ENCODE results near the gene RPL13. TPM values are rescaled to one million over a fixed set of nuclear protein-coding genes. Genes with fewer than 3 reads are reported as not detected.

RPL13 gene
- total and polyA plus RNA-seq, 2 of the 13 experiments (the other 11 are each of a cell fraction or from before 2014, with no cell fraction given): 2,988 to 4,411 TPM

GRCh38 chr16:89531821-89532526, 28.5 kb upstream of the RPL13 start:
- ATAC-seq: no peak
- POLR2A ChIA-PET: interaction anchor here (1.9 kb wide), 1 partner anchor 14 kb away, joined by 7 read pairs; no protein-coding TSS in a partner anchor
- Histone ChIP-seq H3K27ac (ENCODE audit: extremely low read length, insufficient read depth, low read length) (no peak overlapping the region), H2AFZ (ENCODE audit: low read length) (no peak overlapping the region), H3K4me3 (replicated peaks in 1 of 3; ENCODE audit: insufficient read depth in 1 of 3, low read depth in 2 of 3, low read length in 3 of 3) (no peak overlapping the region), H3K9ac (ENCODE audit: insufficient read depth, low read depth, low read length) (no peak overlapping the region), H3K36me3 (replicated peaks in 1 of 2; ENCODE audit: control insufficient read depth in 1 of 2, insufficient read depth in 2 of 2, low read length in 2 of 2) (peaks cover 55 to 78% of the 10 kb centered on the region in 2 experiments), H3K27me3 (ENCODE audit: control insufficient read depth in 1 of 2, insufficient read depth in 2 of 2, low read length in 2 of 2) (no peaks in the 10 kb centered on the region), H3K9me3 (ENCODE audit: low read length) (no peaks in the 10 kb centered on the region), H3K4me2 (ENCODE audit: low read depth, low read length) (no peak overlapping the region), H4K20me1 (ENCODE audit: insufficient read depth, low read length) (0 out of 2 replicates have a peak, but pooled peaks cover 3% of the 10 kb centered on the region), H3K4me1 (ENCODE audit: insufficient read depth, low read length) (0 out of 2 replicates have a peak, but pooled peaks cover 4% of the 10 kb centered on the region), H3K79me2 (ENCODE audit: insufficient read depth, low read length) (no peaks in the 10 kb centered on the region)
- BruUV-seq (replicated peaks): no TSS peak
- CTCF ChIA-PET (ENCODE audit: low intra/inter-chr PET ratio, low total read pairs): no interaction called here
- FAIRE-seq: no peak
- intact Hi-C loops (cut with micrococcal nuclease; ENCODE audit: unreplicated experiment) (no loop called here), in situ Hi-C loops (cut with HindIII; ENCODE audit: extremely low pct_ligation_motif_present, low pct_unique_long_range_greater_than_20kb) (no loop called here)
- 97% methylated on average over 31 of the region's 31 CpGs for WGBS (ENCODE audit: low lambda C conversion rate)
- DNase-seq (ENCODE audit: low spot score): no peak
- TF ChIP-seq ZNF431 (CRISPR knock-in tag; IDR thresholded peaks at IDR 0.05; ENCODE audit: borderline replicate concordance, low read depth) (no peak), ZHX2 (IDR thresholded peaks at IDR 0.05; ENCODE audit: low read depth) (no peak), ZHX2 (CRISPR knock-in tag; IDR thresholded peaks at IDR 0.05; ENCODE audit: borderline replicate concordance) (no peak), ZFP37 (CRISPR knock-in tag; IDR thresholded peaks at IDR 0.05; ENCODE audit: borderline replicate concordance) (no peak), ZC3H13 (CRISPR knock-in tag; IDR thresholded peaks at IDR 0.05) (peak; percentile 3; the same call in 1 of the 2 replicates), ZNF326 (CRISPR knock-in tag; IDR thresholded peaks at IDR 0.05; ENCODE audit: borderline replicate concordance) (no peak), RBFOX2 (IDR thresholded peaks at IDR 0.05; ENCODE audit: low read depth, low read length) (0 out of 2 replicates have a peak, but pooled peaks have one; percentile 37), PBX3 (CRISPR knock-in tag; IDR thresholded peaks at IDR 0.05; ENCODE audit: borderline replicate concordance) (no peak), ARID3A (IDR thresholded peaks at IDR 0.05; ENCODE audit: low read depth, low read length) (no peak), ZMYM2 (CRISPR knock-in tag; IDR thresholded peaks at IDR 0.05) (no peak), ZNF121 (CRISPR knock-in tag; IDR thresholded peaks at IDR 0.05) (no peak)
